ENCODE results near the gene RGS13. TPM values are rescaled to one million over a fixed set of nuclear protein-coding genes. Genes with fewer than 3 reads are reported as not detected.
A peak's percentile ranks its signal among the peaks of the same experiment; 100 is the strongest.

RGS13 gene
- total RNA-seq, 1 donor from 2014 or later: not detected

- no peaks in the 10 kb centered on the region for H3K79me2 ChIP-seq (ENCODE audit: low read depth)
- H3F3A ChIP-seq (ENCODE audit: low read depth): peaks cover 15% of the 10 kb centered on the region
- Mint-ChIP-seq H3K27ac (no peak overlapping the region), H3K27me3 (ENCODE audit: insufficient read depth, low read depth) (peaks cover 2% of the 10 kb centered on the region), H3K36me3 (no peaks in the 10 kb centered on the region), H3K9me3 (no peaks in the 10 kb centered on the region), H3K4me3 (no peak overlapping the region), H3K4me1 (peaks cover 15% of the 10 kb centered on the region)
- no peaks in the 10 kb centered on the region for H3K36me3 ChIP-seq
- H3K4me2 ChIP-seq: peak overlapping the region; percentile 43
- H4K20me1 ChIP-seq (ENCODE audit: low read depth): no peaks in the 10 kb centered on the region
- no peak for TF ChIP-seq EZH2phosphoT487 (IDR thresholded peaks at IDR 0.05)
- no peak for TF ChIP-seq CTCF (IDR thresholded peaks at IDR 0.05)
- TF ChIP-seq EZH2 (IDR thresholded peaks at IDR 0.05): no peak
- H3K27ac ChIP-seq: no peak overlapping the region
- no peak overlapping the region for H3K9ac ChIP-seq
- no peak overlapping the region for H3K4me3 ChIP-seq
- peak; percentile 37 for DNase-seq (ENCODE audit: low spot score)
- H3K4me1 ChIP-seq: peaks cover 19% of the 10 kb centered on the region
- no peaks in the 10 kb centered on the region for H3K27me3 ChIP-seq
- peak overlapping the region; percentile 18 for H2AFZ ChIP-seq (replicated peaks)
- H3K9me3 ChIP-seq (ENCODE audit: low read depth): no peaks in the 10 kb centered on the region
These were observed 2.3 kb upstream of the RGS13 start for GRCh38 chr1:192633533-192634253.

GRCh38 chr1:192635041-192635440 is 906 bp upstream of the RGS13 start:
- no peak overlapping the region for H3K4me2 ChIP-seq
- Mint-ChIP-seq H3K4me3 (no peak overlapping the region), H3K36me3 (no peaks in the 10 kb centered on the region), H3K27ac (no peak overlapping the region), H3K9me3 (no peaks in the 10 kb centered on the region), H3K27me3 (ENCODE audit: insufficient read depth, low read depth) (peaks cover 2% of the 10 kb centered on the region), H3K4me1 (peaks cover 14% of the 10 kb centered on the region)
- H4K20me1 ChIP-seq (ENCODE audit: low read depth): no peaks in the 10 kb centered on the region
- TF ChIP-seq EZH2 (IDR thresholded peaks at IDR 0.05): no peak
- no peak for TF ChIP-seq EZH2phosphoT487 (IDR thresholded peaks at IDR 0.05)
- no peak for TF ChIP-seq CTCF (IDR thresholded peaks at IDR 0.05)
- no peak for DNase-seq (ENCODE audit: low spot score)
- no peak overlapping the region for H3K9ac ChIP-seq
- no peaks in the 10 kb centered on the region for H3K36me3 ChIP-seq
- H3K4me3 ChIP-seq: no peak overlapping the region
- peaks cover 15% of the 10 kb centered on the region for H3F3A ChIP-seq (ENCODE audit: low read depth)
- no peaks in the 10 kb centered on the region for H3K79me2 ChIP-seq (ENCODE audit: low read depth)
- no peak overlapping the region for H3K27ac ChIP-seq
- no peaks in the 10 kb centered on the region for H3K9me3 ChIP-seq (ENCODE audit: low read depth)
- H3K27me3 ChIP-seq: no peaks in the 10 kb centered on the region
- H2AFZ ChIP-seq (replicated peaks): no peak overlapping the region
- H3K4me1 ChIP-seq: peaks cover 19% of the 10 kb centered on the region

- no peak overlapping the region for H3K4me3 Mint-ChIP-seq
- Histone ChIP-seq H3K36me3 (no peaks in the 10 kb centered on the region), H3K4me3 (no peak overlapping the region), H3F3A (ENCODE audit: low read depth) (no peaks in the 10 kb centered on the region), H3K27ac (no peak overlapping the region), H3K4me1 (no peaks in the 10 kb centered on the region), H3K9me3 (ENCODE audit: low read depth) (no peaks in the 10 kb centered on the region), H3K4me2 (no peak overlapping the region), H3K27me3 (no peaks in the 10 kb centered on the region), H2AFZ (replicated peaks) (no peak overlapping the region), H4K20me1 (ENCODE audit: low read depth) (no peaks in the 10 kb centered on the region), H3K79me2 (ENCODE audit: low read depth) (no peaks in the 10 kb centered on the region), H3K9ac (no peak overlapping the region)
- peaks cover 3% of the 10 kb centered on the region for H3K27me3 Mint-ChIP-seq (ENCODE audit: insufficient read depth, low read depth)
- TF ChIP-seq EZH2 (IDR thresholded peaks at IDR 0.05) (no peak), EZH2phosphoT487 (IDR thresholded peaks at IDR 0.05) (no peak), CTCF (IDR thresholded peaks at IDR 0.05) (no peak)
- H3K27ac Mint-ChIP-seq: no peak overlapping the region
- DNase-seq (ENCODE audit: low spot score): no peak
- H3K9me3 Mint-ChIP-seq: no peaks in the 10 kb centered on the region
- no peaks in the 10 kb centered on the region for H3K4me1 Mint-ChIP-seq
- no peaks in the 10 kb centered on the region for H3K36me3 Mint-ChIP-seq
These were observed 3.8 kb downstream of the RGS13 start for GRCh38 chr1:192639607-192640368.
